A673 (cell line): ENCODE results near the gene SLC17A5.

ENCODE experiments used
- EZH2 ChIP-seq: fragments of 200-600 bp; sonication (generic); IDR thresholded peaks from 2 replicates; pipeline ENCODE4 v1.6.1; 2017; ENCODE audit warnings: borderline replicate concordance, low read depth, mild to moderate bottlenecking, mixed read lengths, antibody characterized with exemption, low read length; ENCODE audit not compliant: poor library complexity, severe bottlenecking
- TF ChIP-seq, protein P1 (sequence below): fragments of 300-800, 200-600 bp; sonication (generic); conservative IDR thresholded peaks from 2 replicates; pipeline ENCODE4 v1.5.1; 2017; ENCODE audit warnings: low read depth, mild to moderate bottlenecking, antibody characterized with exemption, low read length, moderate library complexity, mixed read lengths

DNA sequence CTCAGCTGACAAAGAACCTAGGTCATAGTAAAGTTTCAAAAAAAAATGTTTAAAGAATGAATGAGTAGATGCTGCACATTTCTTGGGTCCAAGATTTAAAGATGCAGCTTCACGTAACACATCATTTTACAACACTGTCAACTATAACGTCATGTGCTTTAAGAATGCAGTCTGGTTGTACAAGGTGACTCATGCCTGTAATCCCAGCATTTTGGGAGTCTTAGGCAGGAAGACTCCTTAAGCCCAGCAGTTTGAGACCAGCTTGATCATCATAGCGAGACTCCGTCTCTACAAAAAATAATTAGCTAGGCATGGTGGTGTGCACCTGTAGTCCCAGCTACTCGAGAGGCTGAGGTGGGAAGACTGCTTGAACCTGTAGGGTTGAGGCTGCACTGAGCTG is 21.9 kb downstream of the SLC17A5 start:
- TF ChIP-seq, protein P1, sequence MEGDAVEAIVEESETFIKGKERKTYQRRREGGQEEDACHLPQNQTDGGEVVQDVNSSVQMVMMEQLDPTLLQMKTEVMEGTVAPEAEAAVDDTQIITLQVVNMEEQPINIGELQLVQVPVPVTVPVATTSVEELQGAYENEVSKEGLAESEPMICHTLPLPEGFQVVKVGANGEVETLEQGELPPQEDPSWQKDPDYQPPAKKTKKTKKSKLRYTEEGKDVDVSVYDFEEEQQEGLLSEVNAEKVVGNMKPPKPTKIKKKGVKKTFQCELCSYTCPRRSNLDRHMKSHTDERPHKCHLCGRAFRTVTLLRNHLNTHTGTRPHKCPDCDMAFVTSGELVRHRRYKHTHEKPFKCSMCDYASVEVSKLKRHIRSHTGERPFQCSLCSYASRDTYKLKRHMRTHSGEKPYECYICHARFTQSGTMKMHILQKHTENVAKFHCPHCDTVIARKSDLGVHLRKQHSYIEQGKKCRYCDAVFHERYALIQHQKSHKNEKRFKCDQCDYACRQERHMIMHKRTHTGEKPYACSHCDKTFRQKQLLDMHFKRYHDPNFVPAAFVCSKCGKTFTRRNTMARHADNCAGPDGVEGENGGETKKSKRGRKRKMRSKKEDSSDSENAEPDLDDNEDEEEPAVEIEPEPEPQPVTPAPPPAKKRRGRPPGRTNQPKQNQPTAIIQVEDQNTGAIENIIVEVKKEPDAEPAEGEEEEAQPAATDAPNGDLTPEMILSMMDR = no peak
- TF ChIP-seq EZH2 = no peak
